Central memory CD8-positive, alpha-beta T cell (primary cell): Measurements from ENCODE around the gene PABPN1.
A peak's percentile ranks its signal among the peaks of the same experiment; 100 is the strongest.

Experiments
- ATAC-seq: fragments of 150-1000 bp; cut with Tn5 transposase; replicated peaks from 2 replicates; pipeline ENCODE4 v1.10.0; 2022; ENCODE audit warnings: mild to moderate bottlenecking, moderate FRiP score, moderate number of reproducible peaks; ENCODE audit not compliant: poor library complexity, severe bottlenecking; ENCODE audit errors: extremely low read depth
- DNase-seq, 2 donors: peaks; one replicate each; pipeline ENCODE4 v3.0.0; 2021; ENCODE audit warnings: low spot score in 2 of 2
- H3K27ac Mint-ChIP-seq: one replicate; pipeline ENCODE4 v1.8.0; 2022; ENCODE audit warnings: low read depth, mild to moderate bottlenecking, moderate library complexity, mixed read lengths
- H3K27me3 Mint-ChIP-seq: one replicate; pipeline ENCODE4 v1.8.0; 2022; ENCODE audit warnings: mixed read lengths
- H3K36me3 Mint-ChIP-seq: one replicate; pipeline ENCODE4 v1.8.0; 2022; ENCODE audit warnings: mild to moderate bottlenecking, moderate library complexity, mixed read lengths; ENCODE audit not compliant: insufficient read depth
- H3K4me1 Mint-ChIP-seq: one replicate; pipeline ENCODE4 v1.8.0; 2022; ENCODE audit warnings: mixed read lengths
- H3K4me3 Mint-ChIP-seq: one replicate; pipeline ENCODE4 v1.8.0; 2022; ENCODE audit warnings: mild to moderate bottlenecking, moderate library complexity, mixed read lengths
- H3K9me3 Mint-ChIP-seq: one replicate; pipeline ENCODE4 v1.8.0; 2022; ENCODE audit warnings: mixed read lengths

The PABPN1 gene

GRCh38 chr14:23296012-23296777 lies 25.1 kb upstream of the PABPN1 start:
- no peaks in the 10 kb centered on the region for H3K27me3 Mint-ChIP-seq
- no peak overlapping the region for H3K4me3 Mint-ChIP-seq
- H3K27ac Mint-ChIP-seq = no peak overlapping the region
- no peaks in the 10 kb centered on the region for H3K9me3 Mint-ChIP-seq
- peaks cover 11% of the 10 kb centered on the region for H3K36me3 Mint-ChIP-seq
- DNase-seq (no peak), ATAC-seq (no peak)
- peaks cover 25% of the 10 kb centered on the region for H3K4me1 Mint-ChIP-seq

DNA sequence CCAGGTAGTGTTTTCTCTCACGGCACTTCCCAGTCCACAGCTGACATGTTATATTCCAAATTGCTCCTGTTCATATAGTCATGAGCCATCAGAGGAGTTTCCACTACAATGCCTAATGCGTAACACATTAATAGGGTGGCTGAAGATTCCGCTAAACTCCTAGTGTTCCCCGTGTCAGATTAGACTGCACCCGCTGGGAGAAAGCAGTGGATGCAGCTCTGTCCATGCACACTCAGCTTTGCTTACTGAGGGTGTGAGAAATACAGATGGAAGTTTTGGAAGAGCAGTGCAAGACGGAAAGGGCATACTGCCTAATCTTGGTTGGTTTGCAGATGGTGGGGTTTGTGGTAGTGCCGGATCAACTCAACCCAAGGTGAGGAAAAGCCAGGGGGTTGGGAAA lies 24.2 kb upstream of the PABPN1 start:
- H3K4me1 Mint-ChIP-seq = peaks cover 28% of the 10 kb centered on the region
- H3K4me3 Mint-ChIP-seq = no peak overlapping the region
- ATAC-seq (no peak), DNase-seq (no peak)
- H3K36me3 Mint-ChIP-seq = peaks cover 18% of the 10 kb centered on the region
- H3K9me3 Mint-ChIP-seq = no peaks in the 10 kb centered on the region
- no peaks in the 10 kb centered on the region for H3K27me3 Mint-ChIP-seq
- no peak overlapping the region for H3K27ac Mint-ChIP-seq

GRCh38 chr14:23297611-23298277 lies 23.5 kb upstream of the PABPN1 start:
- Mint-ChIP-seq H3K36me3 (peaks cover 21% of the 10 kb centered on the region), H3K27me3 (no peaks in the 10 kb centered on the region), H3K27ac (no peak overlapping the region), H3K4me1 (peaks cover 32% of the 10 kb centered on the region), H3K9me3 (no peaks in the 10 kb centered on the region), H3K4me3 (no peak overlapping the region)
- DNase-seq = no peak
- no peak for ATAC-seq

DNA sequence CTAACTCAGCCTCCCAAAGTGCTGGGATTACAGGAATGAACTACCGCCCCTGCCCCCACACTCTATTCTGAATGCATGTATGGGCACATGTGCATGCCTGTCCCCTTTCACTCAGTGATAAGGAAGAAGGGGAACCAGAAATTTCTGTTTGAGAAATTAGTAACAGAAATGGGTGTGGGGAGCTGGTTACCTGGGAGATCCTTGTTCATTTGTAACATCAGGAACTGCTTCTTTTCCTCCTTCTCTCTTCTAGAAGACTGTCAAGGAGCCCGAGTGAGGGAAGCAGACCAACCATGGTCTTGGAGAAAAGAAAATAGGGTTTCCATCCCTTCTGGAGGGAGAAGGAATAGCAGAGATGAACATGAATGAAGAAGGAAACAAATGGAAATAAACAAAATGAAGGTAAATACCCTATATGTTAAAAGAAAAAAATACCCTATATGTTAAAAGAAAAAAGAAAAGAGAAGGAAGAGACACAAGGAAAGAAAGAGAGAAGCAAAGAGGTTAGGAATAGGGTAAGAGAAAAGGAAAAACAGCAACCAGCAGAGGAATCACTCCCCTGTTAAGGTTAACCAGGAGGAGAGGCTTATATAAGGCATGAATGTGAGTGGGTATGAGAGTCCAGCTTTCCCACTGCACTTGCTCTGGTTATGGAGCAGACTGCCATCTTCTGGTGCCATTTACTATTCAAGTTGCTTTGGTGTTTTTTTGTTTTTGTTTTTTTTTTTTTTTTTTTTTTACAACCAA lies 21.9 kb upstream of the PABPN1 start:
- H3K9me3 Mint-ChIP-seq = no peaks in the 10 kb centered on the region
- H3K4me1 Mint-ChIP-seq = peaks cover 40% of the 10 kb centered on the region
- ATAC-seq (no peak), DNase-seq (no peak)
- no peaks in the 10 kb centered on the region for H3K27me3 Mint-ChIP-seq
- peak overlapping the region; percentile 97 for H3K4me3 Mint-ChIP-seq
- H3K27ac Mint-ChIP-seq = peak overlapping the region; percentile 44
- peaks cover 22% of the 10 kb centered on the region for H3K36me3 Mint-ChIP-seq

- peaks cover 35% of the 10 kb centered on the region for H3K4me1 Mint-ChIP-seq
- no peaks in the 10 kb centered on the region for H3K27me3 Mint-ChIP-seq
Observed at GRCh38 chr14:23299986-23300686, 21.1 kb upstream of the PABPN1 start.

DNA sequence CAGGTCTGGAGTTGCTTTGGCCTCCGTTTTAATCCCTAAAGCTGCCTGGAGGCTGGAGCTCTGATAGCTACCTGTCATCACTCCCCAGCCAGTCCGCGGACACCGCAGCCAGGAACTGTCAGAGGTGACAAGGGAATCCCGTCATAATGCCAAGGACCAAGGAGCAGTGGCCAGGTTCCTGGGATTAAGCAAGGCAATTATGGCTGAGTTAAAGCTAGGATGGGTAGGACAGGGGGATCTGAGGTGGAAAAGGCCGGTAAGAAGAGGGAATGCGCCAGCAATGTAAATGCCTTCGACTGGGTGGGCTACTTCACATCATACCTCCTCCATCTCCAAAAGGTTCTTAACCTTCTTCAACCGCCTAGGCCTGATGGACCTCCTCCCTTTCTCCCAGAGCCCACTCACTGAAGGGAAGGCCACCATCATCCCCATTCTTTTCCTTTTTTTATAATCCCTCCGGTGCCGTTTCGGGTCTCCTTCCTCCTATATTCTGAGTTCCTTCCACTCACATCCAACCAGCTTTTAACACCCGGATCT lies 20.5 kb upstream of the PABPN1 start:
- H3K4me3 Mint-ChIP-seq = peak overlapping the region; percentile 97
- ATAC-seq (no peak), DNase-seq (no peak)
- peak overlapping the region; percentile 93 for H3K27ac Mint-ChIP-seq
- no peaks in the 10 kb centered on the region for H3K9me3 Mint-ChIP-seq
- peaks cover 2% of the 10 kb centered on the region for H3K27me3 Mint-ChIP-seq
- H3K36me3 Mint-ChIP-seq = peaks cover 18% of the 10 kb centered on the region
- H3K4me1 Mint-ChIP-seq = peaks cover 34% of the 10 kb centered on the region

More at GRCh38 chr14:23299986-23300686, 21.1 kb upstream of the PABPN1 start:
- peak overlapping the region; percentile 93 for H3K27ac Mint-ChIP-seq
- no peak for ATAC-seq
- peak overlapping the region; percentile 97 for H3K4me3 Mint-ChIP-seq
- DNase-seq = no peak
- H3K9me3 Mint-ChIP-seq = no peaks in the 10 kb centered on the region
- H3K36me3 Mint-ChIP-seq = peaks cover 18% of the 10 kb centered on the region

DNA sequence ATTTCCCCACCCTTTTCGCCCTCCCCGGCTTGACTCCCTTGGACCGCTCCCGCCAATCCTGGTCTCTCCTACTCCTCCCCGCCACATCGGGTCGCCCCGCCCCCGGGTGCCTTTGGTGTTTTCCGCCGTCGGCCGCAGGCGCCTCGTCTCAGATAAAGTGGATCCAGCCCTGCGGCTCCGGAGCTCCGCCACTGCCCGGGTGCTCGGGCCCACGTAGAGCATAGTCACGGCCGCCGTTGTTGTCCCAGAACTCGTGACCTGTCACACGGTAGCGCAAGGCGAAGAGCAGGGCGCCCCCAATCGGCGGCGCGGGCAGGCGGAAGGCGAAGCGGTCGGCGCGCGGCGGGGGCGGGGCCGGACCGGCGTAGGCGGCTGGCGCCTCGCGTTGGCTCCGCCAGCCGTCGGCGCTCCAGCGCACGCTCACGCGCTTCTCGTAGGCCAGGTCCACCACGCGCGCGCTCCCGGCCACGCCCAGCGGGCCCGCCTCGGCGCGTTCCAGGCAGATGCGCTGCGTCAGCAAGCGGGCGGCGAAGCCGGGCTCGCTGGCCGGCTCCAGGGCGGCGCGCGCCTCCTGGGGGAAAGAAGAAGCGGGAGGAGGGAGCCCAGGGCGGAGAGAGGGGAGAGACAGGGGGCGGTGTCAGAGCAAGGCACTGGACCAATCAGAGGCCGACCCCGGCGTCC lies 19.8 kb upstream of the PABPN1 start:
- H3K4me1 Mint-ChIP-seq = peaks cover 34% of the 10 kb centered on the region
- peaks cover 9% of the 10 kb centered on the region for H3K27me3 Mint-ChIP-seq
- H3K9me3 Mint-ChIP-seq = no peaks in the 10 kb centered on the region
- H3K27ac Mint-ChIP-seq = peak overlapping the region; percentile 93
- peak; percentile 78 for ATAC-seq
- peaks cover 18% of the 10 kb centered on the region for H3K36me3 Mint-ChIP-seq
- DNase-seq = peak; percentile 96 to 97
- H3K4me3 Mint-ChIP-seq = peak overlapping the region; percentile 97

- Mint-ChIP-seq H3K4me1 (peaks cover 34% of the 10 kb centered on the region), H3K27ac (peak overlapping the region; percentile 93), H3K36me3 (peaks cover 16% of the 10 kb centered on the region), H3K9me3 (no peaks in the 10 kb centered on the region), H3K27me3 (peaks cover 14% of the 10 kb centered on the region), H3K4me3 (peak overlapping the region; percentile 97)
- ATAC-seq = peak; percentile 30
- peak in 1 of 2 donors; percentile 67 for DNase-seq
Observed at GRCh38 chr14:23301969-23302289, 19.3 kb upstream of the PABPN1 start.

DNA sequence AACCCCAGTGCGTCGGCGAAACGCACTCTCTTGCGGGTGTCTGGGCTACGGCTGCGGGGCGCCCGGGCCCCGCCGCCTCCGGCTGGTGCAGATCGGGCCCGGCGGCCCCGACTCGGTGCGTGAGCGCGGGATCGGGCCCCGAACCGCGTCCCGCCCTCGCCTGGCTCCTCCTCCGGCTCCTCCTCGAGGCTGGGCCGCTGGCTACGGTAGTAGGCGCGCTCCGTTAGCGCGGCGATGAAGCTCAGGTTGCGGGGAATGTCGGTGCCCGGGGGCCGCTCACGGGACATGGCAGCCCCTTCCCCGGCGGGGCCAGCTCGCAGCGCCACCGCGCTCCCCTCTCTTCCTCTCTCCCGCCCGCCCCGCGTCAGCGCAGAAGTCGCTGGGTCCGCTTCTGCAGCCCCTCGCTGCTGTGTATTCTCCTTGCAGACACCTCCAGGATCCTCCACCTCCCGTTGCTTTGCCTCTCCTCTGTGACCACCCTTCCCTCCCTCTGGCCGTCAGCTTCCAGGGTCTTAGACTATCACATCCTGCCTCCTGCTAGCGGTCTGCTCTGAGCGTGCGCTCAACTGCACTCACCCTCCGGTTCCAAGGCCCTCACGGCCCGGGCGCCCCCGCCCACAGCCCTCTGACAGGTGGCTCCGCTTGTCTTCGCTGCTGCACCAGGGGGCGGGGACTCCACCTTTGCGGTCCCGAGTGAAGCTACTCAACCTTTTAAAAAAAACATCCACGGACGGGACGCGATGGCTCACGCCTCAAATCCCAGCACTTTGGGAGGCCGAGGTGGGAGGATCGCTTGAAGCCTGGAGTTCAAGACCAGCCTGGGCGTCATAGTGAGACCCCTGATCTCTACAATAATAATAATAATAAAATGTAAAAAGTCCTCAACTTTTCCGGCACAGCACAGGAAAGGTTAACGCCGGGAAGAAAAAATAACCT lies 18.7 kb upstream of the PABPN1 start, which contains the start of gene PPP1R3E:
TSS of gene PPP1R3E (minus strand) at position 570 of the 936 bp plus-strand sequence. CDS start at position 287, 283 bp downstream.
- peaks cover 34% of the 10 kb centered on the region for H3K4me1 Mint-ChIP-seq
- H3K36me3 Mint-ChIP-seq = peaks cover 14% of the 10 kb centered on the region
- ATAC-seq = peak; percentile 41

GRCh38 chr14:23306412-23307145 lies 14.7 kb upstream of the PABPN1 start, which contains the start of gene BCL2L2:
TSS of gene BCL2L2 (plus strand) at chr14:23306833. CDS start at chr14:23307768, 935 bp downstream.
- peak within 1 kb of the TSS; percentile 22 for H3K4me3 Mint-ChIP-seq
- no peak for DNase-seq
- H3K27ac Mint-ChIP-seq = peak within 1 kb of the TSS; percentile 76
- peaks cover 7% of the 10 kb centered on the region for H3K36me3 Mint-ChIP-seq
- H3K27me3 Mint-ChIP-seq = peaks cover 39% of the 10 kb centered on the region
- H3K9me3 Mint-ChIP-seq = no peaks in the 10 kb centered on the region
- H3K4me1 Mint-ChIP-seq = peaks cover 12% of the 10 kb centered on the region
- no peak for ATAC-seq

More for the DNA sequence above, 18.7 kb upstream of the PABPN1 start, which contains the start of gene PPP1R3E:
- H3K4me3 Mint-ChIP-seq = peak within 1 kb of the TSS; percentile 97
- peak within 1 kb of the TSS; percentile 93 for H3K27ac Mint-ChIP-seq
- H3K27me3 Mint-ChIP-seq = peaks cover 20% of the 10 kb centered on the region
- DNase-seq = peak; percentile 63 to 65
- H3K9me3 Mint-ChIP-seq = no peaks in the 10 kb centered on the region
